NCI-H524 treated with DMSO at 0.1 percent for 48 hours (cell line): ENCODE data around the gene GFER.

Experiments used
- DNase-seq: peaks from one replicate; lab custom pipeline; 2025; lab: John Stamatoyannopoulos, UW

Gene GFER

DNA sequence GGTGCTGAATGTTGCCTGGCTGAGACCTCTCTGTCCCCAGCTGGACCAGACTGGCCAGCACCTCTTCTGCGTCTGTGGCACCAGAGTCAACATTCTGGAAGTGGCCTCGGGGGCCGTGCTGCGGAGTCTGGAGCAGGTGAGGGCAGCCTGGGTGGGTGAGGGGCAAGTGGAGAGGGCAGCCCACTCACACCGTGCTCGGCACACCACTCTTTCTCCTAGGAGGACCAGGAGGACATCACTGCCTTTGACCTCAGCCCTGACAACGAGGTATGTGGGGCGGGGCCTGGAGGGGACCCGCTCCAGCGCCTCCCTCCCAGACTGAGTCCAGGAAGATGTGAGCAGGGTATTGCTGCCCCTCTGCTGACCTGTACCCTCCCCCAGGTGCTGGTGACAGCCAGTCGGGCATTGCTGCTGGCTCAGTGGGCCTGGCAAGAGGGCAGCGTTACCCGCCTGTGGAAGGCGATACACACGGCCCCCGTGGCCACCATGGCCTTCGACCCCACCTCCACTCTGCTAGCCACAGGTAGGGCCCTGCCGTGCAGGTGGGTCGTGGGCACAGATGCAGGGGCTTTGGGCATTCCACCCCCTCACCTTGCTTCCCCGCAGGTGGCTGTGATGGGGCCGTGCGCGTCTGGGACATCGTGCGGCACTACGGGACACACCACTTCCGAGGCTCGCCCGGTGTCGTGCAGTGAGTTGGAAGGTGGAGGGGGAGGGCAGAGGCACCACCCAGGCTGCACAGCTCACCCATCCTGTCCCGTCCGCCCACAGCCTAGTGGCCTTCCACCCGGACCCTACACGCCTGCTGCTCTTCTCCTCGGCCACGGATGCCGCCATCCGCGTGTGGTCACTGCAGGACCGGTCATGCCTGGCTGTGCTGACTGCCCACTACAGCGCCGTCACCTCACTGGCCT lies 9.6 kb upstream of the GFER start:
- no peak for DNase-seq

DNA sequence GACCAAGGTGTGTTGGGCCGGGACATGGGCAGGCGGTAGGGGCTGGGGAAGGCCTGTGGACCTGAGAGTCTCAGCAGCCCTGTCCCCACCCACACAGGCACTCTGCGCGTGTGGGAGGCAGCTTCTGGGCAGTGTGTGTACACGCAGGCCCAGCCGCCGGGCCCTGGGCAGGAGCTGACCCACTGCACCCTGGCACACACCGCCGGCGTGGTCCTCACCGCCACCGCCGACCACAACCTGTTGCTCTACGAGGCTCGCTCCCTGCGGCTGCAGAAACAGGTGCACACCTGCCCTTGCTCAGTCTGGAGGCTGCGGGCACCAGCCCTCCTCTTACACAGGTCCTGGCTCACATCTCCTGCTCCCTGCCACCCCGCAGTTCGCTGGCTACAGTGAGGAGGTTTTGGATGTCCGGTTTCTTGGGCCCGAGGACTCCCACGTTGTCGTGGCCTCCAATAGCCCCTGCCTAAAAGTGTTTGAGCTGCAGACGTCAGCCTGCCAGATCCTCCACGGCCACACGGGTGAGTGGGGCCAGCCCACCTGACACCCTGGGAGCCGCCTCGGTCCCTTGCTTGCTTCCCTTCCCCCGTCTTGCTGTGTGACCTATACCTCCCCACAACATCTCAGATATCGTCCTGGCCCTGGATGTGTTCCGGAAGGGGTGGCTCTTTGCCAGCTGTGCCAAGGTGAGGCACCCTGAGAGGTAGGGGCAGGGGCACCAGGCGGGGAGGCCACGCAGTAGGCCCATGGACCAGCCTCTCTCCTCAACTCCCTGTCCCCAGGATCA lies 8.4 kb upstream of the GFER start:
- DNase-seq: no peak

DNA sequence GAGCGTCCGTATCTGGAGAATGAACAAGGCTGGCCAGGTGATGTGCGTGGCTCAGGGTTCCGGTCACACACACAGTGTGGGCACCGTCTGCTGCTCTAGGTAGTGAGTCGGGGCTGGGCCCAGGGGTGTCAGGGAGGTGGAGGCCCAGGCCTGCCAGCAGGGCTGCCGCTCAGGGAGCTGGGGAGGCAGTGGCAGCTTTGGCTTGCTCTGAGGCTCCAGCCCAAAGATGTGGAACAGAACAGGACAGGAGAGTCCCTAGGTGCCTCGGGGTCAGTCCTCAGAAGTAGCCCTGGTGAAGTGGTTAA lies 7.8 kb upstream of the GFER start:
- no peak for DNase-seq

DNA sequence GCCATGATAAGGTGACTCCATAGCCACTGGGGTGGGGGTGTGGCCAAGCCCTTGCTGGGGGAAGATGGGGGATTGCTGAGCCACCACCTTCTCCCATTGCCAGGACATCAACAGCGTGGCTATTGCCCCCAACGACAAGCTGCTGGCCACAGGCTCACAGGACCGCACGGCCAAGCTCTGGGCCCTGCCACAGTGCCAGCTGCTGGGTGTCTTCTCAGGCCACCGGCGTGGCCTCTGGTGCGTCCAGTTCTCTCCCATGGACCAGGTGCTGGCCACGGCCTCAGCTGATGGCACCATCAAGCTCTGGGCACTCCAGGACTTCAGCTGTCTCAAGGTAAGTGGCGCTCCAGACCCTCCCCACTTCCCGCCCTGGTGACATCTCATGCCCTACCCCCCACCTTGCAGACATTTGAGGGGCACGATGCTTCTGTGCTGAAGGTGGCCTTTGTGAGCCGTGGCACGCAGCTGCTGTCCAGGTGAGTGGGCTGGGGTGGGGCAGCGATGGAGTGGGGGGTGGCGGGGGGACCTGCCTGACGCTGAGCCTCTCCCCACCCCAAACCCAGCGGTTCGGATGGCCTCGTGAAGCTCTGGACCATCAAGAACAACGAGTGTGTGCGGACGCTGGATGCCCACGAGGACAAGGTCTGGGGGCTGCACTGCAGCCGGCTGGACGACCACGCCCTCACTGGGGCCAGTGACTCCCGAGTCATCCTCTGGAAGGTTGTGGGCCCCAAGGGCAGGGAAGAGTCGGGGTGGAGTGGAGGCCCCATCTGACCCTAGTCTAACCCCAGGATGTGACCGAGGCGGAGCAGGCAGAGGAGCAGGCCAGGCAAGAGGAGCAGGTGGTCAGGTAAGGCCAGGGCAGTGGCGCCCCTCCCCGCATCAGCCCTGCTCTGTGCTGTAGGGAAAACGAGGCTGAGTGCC lies 6.8 kb upstream of the GFER start:
- DNase-seq: no peak

DNA sequence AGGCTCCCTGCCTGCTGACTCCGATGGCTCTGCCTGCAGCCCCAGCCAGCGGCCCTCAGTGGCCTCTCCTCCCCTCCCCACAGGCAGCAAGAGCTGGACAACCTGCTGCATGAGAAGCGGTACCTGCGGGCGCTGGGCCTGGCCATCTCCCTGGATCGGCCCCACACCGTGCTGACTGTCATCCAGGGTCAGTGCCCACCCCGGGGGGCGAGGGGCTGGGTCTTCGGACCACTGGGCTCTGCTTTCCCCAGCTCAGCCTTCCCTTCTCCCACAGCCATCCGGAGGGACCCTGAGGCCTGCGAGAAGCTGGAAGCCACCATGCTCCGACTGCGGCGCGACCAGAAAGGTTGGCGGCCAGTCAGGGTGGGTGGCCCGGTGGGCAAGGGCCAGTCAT lies 6.1 kb upstream of the GFER start:
- no peak for DNase-seq

DNA sequence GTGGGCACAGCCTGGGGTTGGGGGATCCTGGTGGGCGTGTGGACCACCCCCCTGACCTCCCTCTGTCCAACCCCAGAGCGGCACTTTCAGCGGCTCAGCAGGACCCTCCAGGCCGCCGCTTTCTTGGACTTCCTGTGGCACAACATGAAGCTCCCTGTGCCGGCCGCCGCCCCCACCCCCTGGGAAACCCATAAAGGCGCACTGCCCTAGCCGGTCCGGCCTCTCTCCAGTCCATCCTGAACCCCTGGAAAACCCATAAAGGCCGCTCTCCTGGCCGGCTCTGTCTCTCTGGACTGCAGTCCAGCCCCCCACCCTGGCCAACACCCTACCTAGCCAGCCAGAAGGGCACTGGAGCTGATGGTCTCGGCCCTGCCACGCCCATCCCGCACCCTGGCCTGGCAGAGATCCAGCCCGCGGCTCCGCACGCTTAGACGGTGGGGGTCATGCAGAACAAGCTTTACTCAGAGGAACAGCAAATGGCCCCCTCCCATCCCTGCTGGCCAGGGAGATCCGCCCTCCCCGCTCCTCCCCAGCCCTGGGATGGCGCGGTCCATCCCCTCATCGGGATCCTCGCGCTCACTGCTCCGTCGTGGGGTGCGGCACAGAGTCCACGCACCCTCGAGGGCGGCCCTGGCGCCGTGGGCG lies 5.4 kb upstream of the GFER start:
- DNase-seq: no peak

DNA sequence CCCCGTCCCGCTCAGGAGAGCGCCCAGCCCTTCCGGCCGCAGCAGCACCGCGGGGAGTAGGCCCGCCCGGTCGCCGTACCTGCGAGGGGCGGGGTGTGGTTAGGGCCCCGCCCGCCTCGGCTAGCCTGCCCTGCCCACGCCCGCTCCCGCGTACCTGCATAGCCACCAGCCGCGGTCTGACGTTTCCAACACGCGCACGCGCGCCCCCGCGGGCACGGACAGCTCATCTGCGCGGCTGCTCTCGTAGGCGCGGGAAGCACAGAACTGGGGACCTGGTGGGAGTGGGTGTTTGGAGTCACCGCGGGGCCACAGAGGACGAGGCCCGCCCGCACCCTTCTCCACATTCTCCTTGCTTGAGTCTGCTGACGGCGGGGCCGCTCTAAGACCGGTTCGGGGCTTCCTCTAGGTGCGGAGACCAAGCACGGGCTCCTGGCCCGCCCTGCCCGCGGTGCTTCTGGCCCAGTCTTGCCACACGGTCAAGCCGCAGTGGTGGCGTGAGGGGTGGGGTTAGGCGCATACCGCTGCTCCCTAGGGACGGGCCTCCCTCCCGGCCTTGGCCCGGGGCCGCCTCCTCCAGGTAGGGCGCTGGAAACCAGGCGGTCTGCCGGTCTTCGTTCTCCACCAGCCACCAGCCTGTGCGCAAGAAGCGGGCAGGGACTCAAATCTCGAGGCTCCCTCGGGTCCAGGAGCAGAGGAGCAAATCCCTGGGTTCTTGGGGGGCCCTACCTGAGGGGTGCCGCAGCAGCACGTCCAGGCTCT lies 4.5 kb upstream of the GFER start:
- no peak for DNase-seq

DNA sequence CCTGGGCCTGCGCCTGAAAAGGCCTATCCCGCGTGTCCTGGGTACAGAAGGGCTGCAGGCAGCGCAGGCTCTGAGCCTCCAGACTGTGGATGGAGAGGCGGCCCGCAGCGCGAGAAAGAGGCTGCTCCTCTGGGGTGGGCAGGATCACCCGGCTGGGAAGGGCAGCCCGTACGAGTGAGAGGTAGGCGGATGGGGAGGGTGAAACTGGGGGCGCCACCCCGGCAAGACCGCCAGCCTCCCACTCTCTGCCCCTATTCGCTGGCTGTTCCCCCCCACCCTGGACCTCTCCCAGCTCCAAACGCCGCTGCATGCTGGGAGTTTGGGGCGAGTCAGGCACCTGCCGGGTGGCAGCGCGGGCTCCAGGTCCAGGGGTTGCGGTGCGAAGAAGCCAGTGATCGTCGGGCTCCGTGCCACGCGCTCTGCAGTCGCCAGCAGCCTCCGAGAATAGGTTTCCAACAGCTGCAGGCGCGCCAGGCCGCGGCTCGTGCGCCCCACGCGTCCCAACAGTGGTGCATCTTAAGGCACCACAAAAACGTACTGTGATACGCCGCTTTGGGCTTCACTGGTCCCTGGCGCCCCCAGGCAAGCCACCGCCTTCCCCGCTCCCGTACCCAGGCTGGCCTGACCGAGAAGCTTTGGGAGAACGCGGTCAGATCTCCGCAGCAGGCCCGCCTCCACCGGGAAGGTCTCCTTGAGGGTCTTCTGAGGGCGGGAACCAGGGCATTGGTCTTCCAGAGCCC lies 3.8 kb upstream of the GFER start:
- no peak for DNase-seq

DNA sequence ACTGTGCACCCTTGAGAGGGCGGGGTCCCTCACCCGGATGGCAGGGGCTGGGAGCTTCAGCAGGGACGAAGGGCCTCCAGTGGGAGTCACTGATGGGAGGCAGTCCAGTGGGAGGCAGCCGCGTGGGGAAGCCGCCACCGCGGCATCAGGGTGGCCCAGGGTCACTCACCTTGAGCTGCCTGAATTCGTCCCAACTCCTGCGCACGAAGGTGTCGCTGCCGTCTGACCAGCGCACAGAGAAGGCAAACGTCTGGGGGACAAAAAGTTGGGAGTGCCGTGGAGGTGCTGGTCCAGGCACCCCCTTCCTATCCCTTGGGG lies 3.3 kb upstream of the GFER start:
- no peak for DNase-seq

DNA sequence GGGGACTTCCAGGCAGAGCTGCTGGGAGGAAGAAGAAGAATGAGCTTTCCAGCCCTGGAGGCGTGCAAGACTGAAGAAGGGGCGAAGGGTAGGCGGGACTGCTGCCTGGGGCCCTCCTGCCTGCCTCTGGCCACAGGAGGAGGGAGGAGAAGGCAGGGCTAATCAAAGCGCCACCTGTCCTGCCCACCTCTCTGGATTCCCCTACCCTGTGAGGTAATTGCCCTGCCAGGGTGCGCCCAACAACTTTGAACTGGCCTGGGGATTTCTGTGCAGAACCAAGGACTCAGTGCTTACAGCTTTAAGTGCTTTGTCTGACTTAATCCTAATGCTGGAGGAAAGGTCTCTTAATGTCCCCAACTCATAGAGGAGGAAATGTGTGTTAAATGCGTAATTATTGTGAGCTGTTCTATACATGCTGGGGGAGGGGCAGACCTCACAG lies 2.6 kb upstream of the GFER start, which contains the start of gene NOXO1:
Gene NOXO1 (minus strand): TSS at position 72 of the 439 bp plus-strand sequence. CDS start 290 bp downstream, outside the sequence.
- DNase-seq: no peak

DNA sequence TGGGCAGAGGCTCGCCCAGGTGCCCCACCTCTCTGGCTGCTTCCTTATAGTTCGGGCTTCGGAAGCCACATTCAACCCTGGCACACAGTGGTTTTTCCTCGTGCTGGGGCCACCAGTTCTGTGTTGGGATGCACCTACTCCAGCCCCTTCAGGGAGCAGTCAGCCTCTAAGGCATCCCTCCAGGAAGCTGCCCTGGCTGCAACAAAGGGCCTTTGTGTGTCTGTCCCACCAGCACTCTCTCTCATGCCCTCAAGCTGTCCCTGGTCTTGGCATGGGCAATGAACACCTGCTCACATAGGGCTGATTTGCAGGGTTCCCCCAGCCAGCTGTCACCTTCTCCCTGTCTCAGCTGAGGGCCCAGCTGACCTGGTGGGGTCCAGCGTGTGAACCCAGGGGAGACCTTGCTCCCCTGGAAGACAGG lies 2.0 kb upstream of the GFER start:
- DNase-seq: no peak

DNA sequence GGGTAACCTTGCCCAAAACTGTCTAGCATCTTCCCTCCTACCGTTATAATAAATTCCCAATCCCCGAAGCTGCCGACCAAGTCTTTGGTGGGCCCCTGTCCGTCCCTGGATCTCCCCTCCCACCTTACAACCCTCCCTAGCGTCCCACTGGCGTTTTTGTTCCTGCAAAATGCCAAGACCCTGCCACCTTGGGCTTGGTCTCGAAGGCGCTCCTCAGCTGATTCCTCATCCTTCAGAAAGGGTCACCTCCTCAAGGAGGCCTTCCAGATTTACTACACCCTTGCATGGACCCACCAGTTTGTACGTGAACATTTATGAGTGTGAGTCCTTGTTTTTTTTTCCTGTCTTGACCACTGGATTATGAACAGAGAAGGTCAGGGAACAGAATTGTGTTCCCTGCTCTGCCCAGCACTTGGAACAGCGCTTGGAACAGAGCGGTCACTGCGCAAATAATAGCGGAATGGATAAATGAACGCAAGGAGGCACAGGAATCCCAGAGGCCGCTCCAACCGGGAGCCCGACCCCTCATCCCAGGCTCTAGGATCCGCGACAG lies 926 bp upstream of the GFER start:
- no peak for DNase-seq

DNA sequence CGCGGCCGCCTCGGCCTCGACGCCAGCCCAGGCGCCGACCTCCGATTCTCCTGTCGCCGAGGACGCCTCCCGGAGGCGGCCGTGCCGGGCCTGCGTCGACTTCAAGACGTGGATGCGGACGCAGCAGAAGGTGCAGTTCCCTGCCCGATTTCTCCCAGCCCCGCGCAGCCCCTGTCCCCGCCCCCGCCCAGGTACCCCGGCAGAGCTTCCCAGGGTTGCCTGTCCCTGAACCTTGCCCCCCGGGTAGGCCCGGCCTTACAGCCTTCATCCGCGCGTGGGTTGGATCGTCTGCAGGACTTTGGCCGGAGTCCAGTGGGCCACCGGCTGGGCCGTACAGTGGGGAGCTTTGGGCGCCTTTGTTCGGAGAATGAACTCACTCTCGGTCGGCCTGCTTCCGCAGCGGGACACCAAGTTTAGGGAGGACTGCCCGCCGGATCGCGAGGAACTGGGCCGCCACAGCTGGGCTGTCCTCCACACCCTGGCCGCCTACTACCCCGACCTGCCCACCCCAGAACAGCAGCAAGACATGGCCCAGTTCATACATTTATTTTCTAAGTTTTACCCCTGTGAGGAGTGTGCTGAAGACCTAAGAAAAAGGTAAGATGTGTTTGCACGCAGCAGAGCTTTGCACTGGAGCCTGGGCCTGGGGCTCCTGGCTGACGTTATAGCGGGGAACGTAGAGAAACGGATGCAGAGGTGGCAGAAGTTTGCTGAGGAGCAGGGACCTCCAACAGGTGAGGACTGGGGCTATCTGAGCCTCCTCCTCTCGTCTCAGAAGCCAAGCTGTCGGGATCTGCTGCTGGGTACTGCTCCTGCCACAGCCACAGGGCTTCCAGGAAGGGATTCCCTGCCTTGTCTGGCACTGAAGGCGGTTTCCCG lies 593 bp downstream of the GFER start:
- no peak for DNase-seq

DNA sequence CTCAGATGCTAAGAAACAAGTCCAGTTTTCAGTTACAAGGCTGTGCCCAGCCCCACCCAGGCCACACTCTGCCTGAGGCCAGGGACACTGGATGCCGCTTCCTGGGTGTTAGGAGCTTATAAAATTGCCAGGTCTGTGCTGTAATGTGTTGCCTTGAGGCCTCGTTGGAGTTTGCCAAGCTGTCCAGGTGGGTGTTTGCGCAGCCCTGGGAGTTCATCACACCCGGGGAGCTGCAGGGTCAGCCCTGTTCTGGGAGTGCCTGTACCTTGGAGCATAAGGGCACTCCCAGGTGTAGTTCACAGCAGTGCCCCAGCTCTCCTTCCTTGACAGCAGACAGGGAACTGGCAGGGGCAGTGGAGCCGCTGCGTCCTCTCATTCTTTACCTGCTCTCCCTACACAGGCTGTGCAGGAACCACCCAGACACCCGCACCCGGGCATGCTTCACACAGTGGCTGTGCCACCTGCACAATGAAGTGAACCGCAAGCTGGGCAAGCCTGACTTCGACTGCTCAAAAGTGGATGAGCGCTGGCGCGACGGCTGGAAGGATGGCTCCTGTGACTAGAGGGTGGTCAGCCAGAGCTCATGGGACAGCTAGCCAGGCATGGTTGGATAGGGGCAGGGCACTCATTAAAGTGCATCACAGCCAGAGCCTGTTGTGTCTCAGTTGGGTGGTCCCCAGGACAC lies 1.6 kb downstream of the GFER start:
- DNase-seq: no peak

DNA sequence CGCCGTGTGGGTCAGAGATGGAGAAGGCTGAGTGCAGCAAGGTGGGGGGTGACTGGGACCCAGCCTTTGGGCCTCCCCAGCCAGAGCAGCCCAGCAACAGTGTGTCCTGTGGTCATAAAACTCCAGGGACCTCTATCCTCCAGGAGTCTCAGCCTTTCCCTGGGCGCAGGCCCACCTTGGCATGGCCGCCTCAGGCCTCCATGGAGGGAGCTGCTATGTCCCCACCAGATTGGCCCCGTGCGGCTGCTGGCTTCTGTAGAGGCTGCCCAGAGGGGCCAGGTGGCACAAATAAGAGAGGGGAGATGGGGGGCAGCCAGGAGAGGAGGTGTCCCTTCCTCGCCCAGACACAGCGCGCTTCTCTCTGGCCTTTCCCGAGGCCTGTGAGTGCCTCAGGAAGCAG lies 3.2 kb downstream of the GFER start:
- DNase-seq: no peak

DNA sequence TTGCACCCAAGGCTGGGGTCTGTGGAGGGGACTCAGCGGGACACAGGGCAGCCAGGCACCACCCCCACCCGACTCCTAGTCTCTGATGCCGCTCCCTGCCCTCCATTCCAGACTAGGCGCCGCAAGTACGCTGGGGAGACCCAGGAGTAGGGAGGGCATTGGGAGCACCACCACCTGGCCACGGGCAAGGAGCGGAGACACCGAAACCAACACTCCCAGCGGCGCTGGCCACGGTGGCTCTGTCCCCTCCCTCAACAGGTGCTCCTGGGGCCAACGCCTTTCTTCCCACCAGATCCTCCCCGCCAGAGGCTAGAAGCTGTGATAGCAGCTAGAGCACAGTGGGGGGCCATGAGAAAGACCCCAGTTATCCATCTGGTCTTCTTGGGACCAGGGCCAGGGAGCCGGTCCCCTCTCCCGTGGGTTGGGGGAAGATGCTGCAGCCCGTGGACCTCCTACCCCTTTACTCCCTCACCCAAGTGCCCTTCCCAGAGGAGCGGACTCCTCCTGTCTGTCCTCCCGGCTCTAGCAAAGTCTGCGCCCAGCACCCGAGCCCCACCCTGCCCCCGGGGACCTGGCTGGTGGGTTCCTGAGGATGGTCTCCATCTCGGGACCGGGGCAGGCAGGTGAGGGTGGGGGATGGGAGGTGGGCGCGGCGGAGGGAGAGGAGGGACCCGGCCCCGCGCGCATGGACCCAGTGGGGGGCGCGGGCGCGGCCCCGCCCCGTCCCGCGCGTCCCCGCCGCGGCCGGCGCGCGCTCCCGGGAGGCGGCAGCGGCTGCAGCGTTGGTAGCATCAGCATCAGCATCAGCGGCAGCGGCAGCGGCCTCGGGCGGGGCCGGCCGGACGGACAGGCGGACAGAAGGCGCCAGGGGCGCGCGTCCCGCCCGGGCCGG lies 5.5 kb downstream of the GFER start, which contains the start of gene SYNGR3:
Gene SYNGR3 (plus strand): TSS at position 762 of the 892 bp plus-strand sequence. CDS start 133 bp downstream, outside the sequence.
- DNase-seq: no peak

DNA sequence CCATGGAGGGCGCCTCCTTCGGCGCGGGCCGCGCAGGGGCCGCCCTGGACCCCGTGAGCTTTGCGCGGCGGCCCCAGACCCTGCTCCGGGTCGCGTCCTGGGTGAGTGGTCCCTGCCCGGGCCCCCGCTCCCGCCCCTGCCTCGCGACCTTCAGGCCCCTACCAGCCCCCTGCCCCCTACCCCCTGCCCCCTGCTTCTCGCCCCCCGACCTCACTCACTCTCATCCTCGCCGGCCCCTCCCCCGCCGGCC lies 6.0 kb downstream of the GFER start:
- DNase-seq: no peak
